ENCODE results near the gene WNT6. TPM values are rescaled to one million over a fixed set of nuclear protein-coding genes. Genes with fewer than 3 reads are reported as not detected.

Gene WNT6
- total and polyA plus RNA-seq, 2 of the 8 experiments (the other 6 are each of a cell fraction or from before 2014, with no cell fraction given), result not detected

DNA sequence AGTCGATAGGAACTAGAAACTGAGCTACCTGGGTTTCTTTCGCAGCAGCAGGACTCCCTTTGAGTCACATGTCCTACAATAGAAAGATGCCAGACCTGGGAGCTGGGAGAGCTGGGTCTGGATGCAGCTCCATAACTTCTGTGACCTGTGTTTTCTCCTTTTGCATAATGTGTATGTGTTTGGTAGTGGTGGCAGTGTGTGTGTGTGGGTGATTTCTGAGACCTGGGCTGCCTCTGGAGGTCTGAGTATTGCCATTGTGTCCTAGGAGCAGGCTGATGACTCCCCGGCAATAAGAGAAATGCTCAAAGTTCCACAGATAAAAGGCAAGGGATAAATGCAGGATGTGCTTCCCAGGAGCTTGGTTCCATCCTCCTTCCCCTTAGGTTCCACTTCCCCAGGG, 27.5 kb downstream of the WNT6 start:
- Histone ChIP-seq H3K4me3 (ENCODE audit: extremely low read depth in 1 of 4, insufficient read depth in 2 of 4, low read depth in 3 of 4, low read length in 4 of 4) (no peak overlapping the region), H3K27me3 (replicated peaks in 1 of 4; ENCODE audit: control insufficient read depth in 3 of 4, extremely low read depth in 1 of 4, insufficient read depth in 3 of 4, low read length in 3 of 4) (peaks cover 75 to 93% (median 90%) of the 10 kb centered on the region in 4 experiments), H3K23me2 (ENCODE audit: low read depth, low read length) (peaks cover 2% of the 10 kb centered on the region; the same call in 1 of the 2 replicates), H3K18ac (ENCODE audit: extremely low read depth, low read length) (no peak overlapping the region), H3K27ac (ENCODE audit: low read depth, low read length) (no peak overlapping the region), H3K56ac (replicated peaks; ENCODE audit: insufficient read length, low read depth, low read length) (no peak overlapping the region), H3K79me2 (ENCODE audit: control insufficient read depth in 1 of 2, insufficient read depth in 2 of 2, low read length in 2 of 2) (no peaks in the 10 kb centered on the region), H3K79me1 (ENCODE audit: low read depth, low read length) (no peaks in the 10 kb centered on the region; the same call in 1 of the 2 replicates), H4K20me1 (replicated peaks in 1 of 2; ENCODE audit: control insufficient read depth in 1 of 2, insufficient read depth in 2 of 2, low read length in 2 of 2) (peaks cover 6 to 23% of the 10 kb centered on the region in 2 experiments), H2BK15ac (ENCODE audit: low read length) (no peak overlapping the region), H4K8ac (ENCODE audit: extremely low read depth, insufficient read depth, low read length) (no peak overlapping the region), H3K23ac (ENCODE audit: insufficient read length) (no peak overlapping the region), H3K14ac (ENCODE audit: insufficient read length) (no peak overlapping the region), H3K4me1 (replicated peaks in 1 of 4; ENCODE audit: control insufficient read depth in 3 of 4, insufficient read depth in 4 of 4, low read length in 3 of 4) (peaks cover 0 to 8% (median 2%) of the 10 kb centered on the region in 4 experiments; a peak in 4 of 7 replicates), H3K9me3 (ENCODE audit: insufficient read depth in 2 of 2, low read depth in 1 of 2, low read length in 1 of 2) (no peaks in the 10 kb centered on the region), H3K4me2 (ENCODE audit: insufficient read depth in 1 of 2, low read depth in 2 of 2, low read length in 2 of 2) (no peak overlapping the region), H2AFZ (ENCODE audit: low read length) (no peak overlapping the region), H4K91ac (replicated peaks; ENCODE audit: insufficient read length, low read length) (no peak overlapping the region), H3K4ac (replicated peaks; ENCODE audit: insufficient read length, low read depth, low read length) (no peak overlapping the region), H2AK5ac (ENCODE audit: low read depth, low read length) (no peak overlapping the region), H2BK120ac (replicated peaks; ENCODE audit: low read depth, low read length) (no peak overlapping the region), H2BK5ac (ENCODE audit: low read depth, low read length) (no peak overlapping the region), H3K9ac (replicated peaks in 1 of 4; ENCODE audit: extremely low read depth in 1 of 4, low read depth in 3 of 4, low read length in 3 of 4) (no peak overlapping the region), H2BK20ac (ENCODE audit: low read length) (no peak overlapping the region), H3K36me3 (ENCODE audit: control insufficient read depth in 2 of 4, insufficient read depth in 4 of 4, low read length in 3 of 4) (peaks cover 0 to 4% (median 0%) of the 10 kb centered on the region in 4 experiments; a peak in 1 of 8 replicates), H4K5ac (ENCODE audit: insufficient read length, low read depth, low read length) (no peak overlapping the region), H2BK12ac (ENCODE audit: low read depth, low read length) (no peak overlapping the region)
- no peak for FAIRE-seq
- 74% methylated on average over 3 of the region's 3 CpGs; no CpG with 5 or more reads in 1 of the 2 experiments for WGBS, 2 experiments (ENCODE audit: extremely low coverage in 1 of 2, insufficient coverage in 1 of 2, insufficient read length in 1 of 2, insufficient replicate concordance in 2 of 2, low coverage in 1 of 2, low lambda C conversion rate in 2 of 2, missing lambda C conversion rate in 1 of 2)
- CTCF ChIA-PET (ENCODE audit: partially characterized antibody), result interaction anchor here (0.8 to 21.8 kb wide), 15 partner anchors 4 to 156 kb away, joined by 3 to 783 read pairs (median 6); partner anchors contain the start of gene WNT10A
- DNase-seq (ENCODE audit: low read depth in 1 of 2, low spot score in 2 of 2), result no peak
- POLR2A ChIA-PET (ENCODE audit: partially characterized antibody), result interaction anchor here (1.7 kb wide), 1 partner anchor 13 kb away, joined by 4 read pairs; no protein-coding TSS in a partner anchor
- no peak for TF ChIP-seq NRF1 (IDR thresholded peaks at IDR 0.05; ENCODE audit: low read depth, low read length)
- no peak for TF ChIP-seq KDM4A (IDR thresholded peaks at IDR 0.05; ENCODE audit: low read depth, low read length, severe bottlenecking)
- TF ChIP-seq CTBP2 (IDR thresholded peaks at IDR 0.05; ENCODE audit: borderline replicate concordance, insufficient read depth, insufficient read length, low read length), result no peak
- no peak for TF ChIP-seq POLR2AphosphoS5 (IDR thresholded peaks at IDR 0.05; ENCODE audit: low read depth, low read length)
- no peak for TF ChIP-seq SP4 (IDR thresholded peaks at IDR 0.05; ENCODE audit: low read length)
- no peak for TF ChIP-seq CEBPB (IDR thresholded peaks at IDR 0.05; ENCODE audit: low read depth, low read length)
- no peak for TF ChIP-seq CHD1 (IDR thresholded peaks at IDR 0.05; ENCODE audit: low read depth, low read length)
- TF ChIP-seq, protein P1, sequence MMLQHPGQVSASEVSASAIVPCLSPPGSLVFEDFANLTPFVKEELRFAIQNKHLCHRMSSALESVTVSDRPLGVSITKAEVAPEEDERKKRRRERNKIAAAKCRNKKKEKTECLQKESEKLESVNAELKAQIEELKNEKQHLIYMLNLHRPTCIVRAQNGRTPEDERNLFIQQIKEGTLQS (IDR thresholded peaks at IDR 0.05; ENCODE audit: insufficient read depth, low read depth, low read length), result no peak
- TF ChIP-seq GABPA (IDR thresholded peaks at IDR 0.05; ENCODE audit: borderline replicate concordance, insufficient read depth, low read length), result no peak
- no peak for TF ChIP-seq SIRT6 (IDR thresholded peaks at IDR 0.05; ENCODE audit: low read length)
- no peak for TF ChIP-seq BCL11A (IDR thresholded peaks at IDR 0.05; ENCODE audit: low read depth in 2 of 2, low read length in 2 of 2)
- no peak for TF ChIP-seq BACH1 (IDR thresholded peaks at IDR 0.05; ENCODE audit: low read length)
